WI38 (cell line): Measurements from ENCODE around the gene GPR157.

Experiments
- H3K4me3 ChIP-seq: 2 replicates; pipeline ENCODE4 v1.5.1; 2011; ENCODE audit warnings: low read depth, mild to moderate bottlenecking, control low read depth, low read length
- CTCF ChIP-seq: IDR thresholded peaks from 2 replicates; pipeline ENCODE4 v1.5.1; 2012; ENCODE audit warnings: low read depth, mild to moderate bottlenecking, control low read depth, low read length

GPR157 gene

DNA sequence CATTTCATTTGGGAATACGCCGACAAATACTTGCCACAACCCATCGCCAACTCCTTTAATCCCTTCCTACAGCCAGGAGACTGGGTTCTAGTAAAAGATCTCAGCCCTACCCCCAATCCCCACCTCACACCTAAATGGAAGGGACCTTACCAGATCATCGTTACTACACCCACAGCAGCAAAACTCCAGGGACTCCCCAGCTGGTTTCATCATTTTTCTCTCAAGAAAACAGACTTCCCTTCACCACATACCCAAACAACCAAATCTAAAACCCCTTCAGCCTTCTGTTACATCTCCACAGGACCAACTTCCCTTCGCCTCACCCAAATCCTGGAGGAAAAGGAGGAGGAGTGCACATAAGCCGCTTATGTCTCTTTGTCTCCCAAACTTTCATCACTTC lies 35.8 kb downstream of the GPR157 start:
- no peak for TF ChIP-seq CTCF
- no peak overlapping the region for H3K4me3 ChIP-seq

GRCh38 chr1:9088807-9089206 lies 40.1 kb downstream of the GPR157 start:
- H3K4me3 ChIP-seq = no peak overlapping the region
- TF ChIP-seq CTCF = no peak

DNA sequence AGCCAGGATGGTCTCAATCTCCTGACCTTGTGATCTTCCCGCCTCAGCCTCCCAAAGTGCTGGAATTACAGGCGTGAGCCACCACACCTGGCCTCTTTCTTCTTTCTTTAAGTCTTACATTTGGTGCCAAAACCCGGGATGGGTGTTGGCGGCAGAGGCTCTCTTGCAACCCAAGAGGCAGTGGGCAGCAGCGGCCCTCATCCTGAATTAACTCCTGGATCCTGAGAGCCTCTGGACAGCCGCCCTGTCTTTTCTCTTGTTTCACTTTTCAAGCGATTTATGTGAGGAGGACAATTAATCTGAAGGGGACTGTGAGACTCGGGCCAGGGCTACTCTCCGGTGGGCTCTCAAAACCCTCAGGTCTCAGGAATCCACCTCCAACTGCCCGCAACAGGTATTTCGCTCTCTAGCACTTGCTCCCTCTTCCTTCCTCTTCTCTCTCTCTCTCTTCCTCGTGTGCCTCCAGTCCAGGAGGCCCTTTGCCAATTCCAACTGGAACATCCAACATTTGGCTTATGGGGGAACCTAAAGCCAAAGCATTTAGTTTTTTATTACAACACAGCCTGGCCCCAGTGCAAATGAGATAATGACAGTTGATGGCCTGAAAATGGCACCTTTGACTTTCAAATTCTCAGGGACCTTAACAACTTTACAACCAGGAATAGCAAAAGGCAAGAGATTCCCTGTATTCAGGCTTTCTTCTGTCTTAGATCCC lies 41.3 kb downstream of the GPR157 start:
- H3K4me3 ChIP-seq = no peak overlapping the region
- no peak for TF ChIP-seq CTCF

GRCh38 chr1:9086796-9087195 lies 42.1 kb downstream of the GPR157 start:
- no peak overlapping the region for H3K4me3 ChIP-seq
- TF ChIP-seq CTCF = no peak

GRCh38 chr1:9086045-9086444 lies 42.9 kb downstream of the GPR157 start:
- no peak for TF ChIP-seq CTCF
- no peak overlapping the region for H3K4me3 ChIP-seq

GRCh38 chr1:9085306-9085940 lies 43.5 kb downstream of the GPR157 start:
- H3K4me3 ChIP-seq = no peak overlapping the region
- no peak for TF ChIP-seq CTCF

GRCh38 chr1:9084906-9085305 lies 44.0 kb downstream of the GPR157 start:
- TF ChIP-seq CTCF = no peak
- H3K4me3 ChIP-seq = no peak overlapping the region
